Endothelial cell of umbilical vein (primary cell): ENCODE results near the gene SUSD2.

Experiments used
- EZH2 ChIP-seq: IDR thresholded peaks from 2 replicates; pipeline ENCODE4 v1.6.1; 2012; ENCODE audit warnings: borderline replicate concordance, low read depth, mild to moderate bottlenecking, moderate library complexity, low read length, inconsistent platforms; ENCODE audit not compliant: severe bottlenecking
- FOS ChIP-seq: IDR thresholded peaks from 2 replicates; pipeline ENCODE4 v1.6.1; 2011; ENCODE audit warnings: mild to moderate bottlenecking, low read length, moderate library complexity, borderline replicate concordance; ENCODE audit not compliant: insufficient read depth
- MYC ChIP-seq: IDR thresholded peaks from one replicate; pipeline ENCODE4 v1.6.1; 2011; ENCODE audit warnings: mild to moderate bottlenecking, low read depth, low read length
- POLR2A ChIP-seq: IDR thresholded peaks from 2 replicates; pipeline ENCODE4 v1.6.1; 2012; ENCODE audit warnings: low read depth, mild to moderate bottlenecking, control low read depth, low read length
- POLR2AphosphoS5 ChIP-seq: IDR thresholded peaks from 2 replicates; pipeline ENCODE4 v1.6.1; 2012; ENCODE audit warnings: low read depth, mild to moderate bottlenecking, control low read depth, low read length, moderate library complexity; ENCODE audit not compliant: insufficient read depth
- TF ChIP-seq, protein P1 (sequence below), 2 donors: IDR thresholded peaks; 1 replicate in 1 of 2; 2 replicates in 1 of 2; pipeline ENCODE4 v1.5.1; 2011; ENCODE audit warnings: low read length in 2 of 2, mild to moderate bottlenecking in 2 of 2, moderate library complexity in 2 of 2, control low read depth in 1 of 2, inconsistent platforms in 1 of 2, low read depth in 1 of 2; ENCODE audit not compliant: insufficient read depth in 1 of 2; ENCODE audit errors: extremely low read depth in 1 of 2
- TF ChIP-seq, protein P2 (sequence below): IDR thresholded peaks from 2 replicates; pipeline ENCODE4 v1.6.1; 2011; ENCODE audit not compliant: insufficient read depth, insufficient read length

DNA sequence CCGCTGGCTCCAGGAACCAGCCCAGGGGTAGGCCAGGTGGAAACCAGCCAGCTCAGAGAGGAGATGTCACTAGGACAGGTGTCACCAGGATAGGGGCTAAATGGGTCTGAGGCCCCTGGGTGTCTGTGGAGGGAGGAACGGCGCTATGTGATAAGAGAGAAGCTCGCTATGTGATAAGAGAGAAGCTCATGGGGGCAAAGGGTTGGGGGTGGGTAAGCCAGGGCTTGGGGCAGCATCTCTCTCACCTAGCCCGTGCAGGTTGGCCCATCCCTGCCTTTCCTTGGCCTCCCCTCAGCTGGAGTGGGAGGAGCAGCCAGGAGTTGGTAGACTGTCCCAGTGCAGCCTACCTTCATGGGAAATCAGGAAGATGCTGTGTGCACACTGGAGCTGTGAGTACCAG lies 26.5 kb upstream of the SUSD2 start:
- TF ChIP-seq POLR2AphosphoS5 (no peak), EZH2 (no peak), POLR2A (no peak), FOS (no peak), MYC (no peak)
- TF ChIP-seq, protein P1, sequence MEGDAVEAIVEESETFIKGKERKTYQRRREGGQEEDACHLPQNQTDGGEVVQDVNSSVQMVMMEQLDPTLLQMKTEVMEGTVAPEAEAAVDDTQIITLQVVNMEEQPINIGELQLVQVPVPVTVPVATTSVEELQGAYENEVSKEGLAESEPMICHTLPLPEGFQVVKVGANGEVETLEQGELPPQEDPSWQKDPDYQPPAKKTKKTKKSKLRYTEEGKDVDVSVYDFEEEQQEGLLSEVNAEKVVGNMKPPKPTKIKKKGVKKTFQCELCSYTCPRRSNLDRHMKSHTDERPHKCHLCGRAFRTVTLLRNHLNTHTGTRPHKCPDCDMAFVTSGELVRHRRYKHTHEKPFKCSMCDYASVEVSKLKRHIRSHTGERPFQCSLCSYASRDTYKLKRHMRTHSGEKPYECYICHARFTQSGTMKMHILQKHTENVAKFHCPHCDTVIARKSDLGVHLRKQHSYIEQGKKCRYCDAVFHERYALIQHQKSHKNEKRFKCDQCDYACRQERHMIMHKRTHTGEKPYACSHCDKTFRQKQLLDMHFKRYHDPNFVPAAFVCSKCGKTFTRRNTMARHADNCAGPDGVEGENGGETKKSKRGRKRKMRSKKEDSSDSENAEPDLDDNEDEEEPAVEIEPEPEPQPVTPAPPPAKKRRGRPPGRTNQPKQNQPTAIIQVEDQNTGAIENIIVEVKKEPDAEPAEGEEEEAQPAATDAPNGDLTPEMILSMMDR (IDR thresholded peaks at IDR 0.05; ENCODE audit: extremely low read depth in 1 of 2, insufficient read depth in 1 of 2, low read depth in 1 of 2, low read length in 2 of 2): no peak
- TF ChIP-seq, protein P2, sequence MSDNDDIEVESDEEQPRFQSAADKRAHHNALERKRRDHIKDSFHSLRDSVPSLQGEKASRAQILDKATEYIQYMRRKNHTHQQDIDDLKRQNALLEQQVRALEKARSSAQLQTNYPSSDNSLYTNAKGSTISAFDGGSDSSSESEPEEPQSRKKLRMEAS: no peak
